GM12865 (cell line): Measurements from ENCODE around the gene FARS2.

Experiments used
- DNase-seq: peaks from one replicate; pipeline ENCODE4 v3.0.0; 2010; ENCODE audit warnings: low read depth
- H3K4me3 ChIP-seq: 2 replicates; pipeline ENCODE4 v1.5.1; 2011; ENCODE audit warnings: mild to moderate bottlenecking, low read depth, low read length, control low read depth
- CTCF ChIP-seq: IDR thresholded peaks from 2 replicates; pipeline ENCODE4 v1.5.1; 2011; ENCODE audit warnings: low read length, control low read depth, low read depth, inconsistent platforms; ENCODE audit not compliant: insufficient read depth; ENCODE audit errors: missing control alignments

The FARS2 gene

GRCh38 chr6:5337573-5337972, 76.3 kb downstream of the FARS2 start:
- DNase-seq, result no peak
- TF ChIP-seq CTCF, result no peak
- peak overlapping the region; percentile 55 for H3K4me3 ChIP-seq

DNA sequence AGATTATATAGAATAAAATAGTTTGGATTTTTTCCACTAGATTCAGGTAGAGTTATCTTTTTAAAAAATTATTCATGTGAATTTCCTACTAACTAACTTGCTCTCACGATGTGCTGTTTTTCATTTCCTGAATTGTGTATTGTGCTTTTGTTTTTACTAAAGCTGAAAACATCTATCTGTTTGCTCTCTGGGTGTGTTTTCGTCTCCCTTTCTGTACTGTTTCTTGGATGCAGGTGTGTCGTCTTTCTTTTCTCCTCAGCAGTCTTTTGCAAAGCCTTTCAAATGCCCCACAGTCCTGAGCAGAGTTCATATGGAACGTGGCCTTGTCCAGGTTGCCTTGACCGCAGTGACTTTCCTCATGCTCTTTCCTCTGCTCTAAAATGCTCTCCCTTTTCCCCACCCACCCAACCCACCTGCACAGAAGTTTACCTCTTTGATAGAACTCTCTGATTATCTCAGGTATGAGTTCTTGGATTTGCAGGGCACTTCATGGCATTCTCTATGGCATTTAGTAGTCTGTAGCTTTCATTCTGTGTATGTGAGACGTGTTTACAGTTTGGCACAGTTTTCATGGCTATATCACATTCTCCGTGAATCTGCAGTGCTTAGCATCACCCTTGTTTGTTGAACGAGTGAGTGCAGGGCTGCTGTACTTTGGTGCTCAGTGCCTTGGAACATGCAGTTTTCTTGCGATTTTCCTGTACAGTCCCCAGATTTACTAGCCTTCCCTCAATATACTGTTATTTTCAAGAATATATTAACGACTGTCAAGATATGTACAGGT, 77.1 kb downstream of the FARS2 start:
- peak overlapping the region; percentile 55 for H3K4me3 ChIP-seq
- DNase-seq, result peak; percentile 77
- TF ChIP-seq CTCF, result no peak

DNA sequence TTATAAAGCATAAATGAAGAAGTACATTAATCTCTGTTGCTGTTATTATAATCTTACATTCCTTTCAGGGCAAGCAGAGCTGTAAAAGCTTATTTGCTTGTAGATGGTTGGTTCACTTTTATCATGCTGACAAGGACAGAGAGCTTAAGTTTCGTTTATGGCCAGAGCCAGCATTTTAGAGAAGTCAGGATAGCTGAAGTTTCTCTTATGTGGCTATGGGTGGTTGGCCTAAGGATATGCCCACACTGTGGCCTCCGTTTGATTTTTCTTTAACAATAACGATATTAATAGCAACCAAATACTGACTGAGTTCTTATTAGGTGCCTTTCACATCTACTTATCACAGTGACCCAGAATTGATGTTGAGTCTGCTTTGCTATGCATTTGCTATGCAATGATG, 78.5 kb downstream of the FARS2 start:
- DNase-seq, result peak; percentile 42
- no peak overlapping the region for H3K4me3 ChIP-seq
- TF ChIP-seq CTCF, result no peak

DNA sequence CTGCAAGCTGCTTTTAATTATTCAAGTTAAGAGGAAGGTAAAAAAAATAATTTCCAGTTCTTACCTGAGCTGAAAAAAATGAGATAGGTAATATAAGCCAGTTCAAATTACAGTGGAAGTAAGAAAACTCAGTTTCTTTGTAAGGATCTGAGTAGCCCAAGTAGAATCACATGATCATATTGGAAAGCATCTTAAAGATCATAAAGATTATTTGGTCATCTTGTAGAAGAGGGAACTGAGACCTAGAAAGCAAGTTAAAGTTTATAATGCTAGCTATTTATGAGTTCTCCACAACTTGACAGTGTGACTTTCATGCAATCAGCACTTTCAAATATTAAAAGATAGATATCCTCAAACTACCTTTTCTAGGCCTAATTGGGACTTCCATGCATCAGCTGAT, 80.5 kb downstream of the FARS2 start:
- no peak for DNase-seq
- H3K4me3 ChIP-seq, result no peak overlapping the region
- TF ChIP-seq CTCF, result no peak

DNA sequence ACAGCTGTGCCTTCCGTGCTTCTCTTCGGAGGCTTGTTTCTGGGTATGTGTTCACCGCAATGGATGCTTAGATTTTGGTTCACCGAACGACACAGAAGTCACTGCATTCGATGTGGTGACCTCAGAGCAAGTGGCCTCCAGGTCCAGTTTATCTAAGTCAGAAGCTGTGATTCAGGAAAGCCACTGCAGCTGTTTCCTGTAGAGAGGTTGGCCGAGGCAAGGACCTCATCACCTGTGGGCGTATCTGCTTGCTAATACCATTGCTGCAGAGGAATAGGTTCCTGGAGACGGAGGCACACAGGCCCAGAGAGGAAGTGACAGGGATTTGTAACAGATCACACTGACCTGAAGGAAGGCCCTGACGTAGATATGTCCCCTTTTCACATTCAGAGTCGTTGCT, 82.7 kb downstream of the FARS2 start:
- no peak for TF ChIP-seq CTCF
- DNase-seq, result no peak
- no peak overlapping the region for H3K4me3 ChIP-seq

DNA sequence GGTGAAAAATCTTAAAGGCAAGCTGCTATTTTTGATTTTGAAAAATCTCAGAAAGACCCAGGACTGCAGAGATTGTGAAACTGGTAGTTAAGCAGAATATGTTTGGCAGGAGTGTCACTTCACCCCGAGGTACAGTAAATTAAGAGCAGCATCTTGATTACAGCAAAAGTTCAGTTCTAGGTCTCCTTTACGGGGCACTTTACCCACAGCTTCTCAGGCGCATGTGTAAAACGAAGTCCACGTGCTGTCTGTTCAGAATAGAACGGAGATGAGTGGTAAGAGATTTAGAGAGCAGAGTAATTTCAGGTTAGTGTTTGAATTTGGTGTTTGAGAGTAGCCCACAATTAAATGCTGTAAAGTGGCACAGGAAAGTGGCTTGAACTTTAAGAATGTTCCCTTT, 84.0 kb downstream of the FARS2 start:
- no peak for TF ChIP-seq CTCF
- no peak overlapping the region for H3K4me3 ChIP-seq
- DNase-seq, result peak; percentile 17

DNA sequence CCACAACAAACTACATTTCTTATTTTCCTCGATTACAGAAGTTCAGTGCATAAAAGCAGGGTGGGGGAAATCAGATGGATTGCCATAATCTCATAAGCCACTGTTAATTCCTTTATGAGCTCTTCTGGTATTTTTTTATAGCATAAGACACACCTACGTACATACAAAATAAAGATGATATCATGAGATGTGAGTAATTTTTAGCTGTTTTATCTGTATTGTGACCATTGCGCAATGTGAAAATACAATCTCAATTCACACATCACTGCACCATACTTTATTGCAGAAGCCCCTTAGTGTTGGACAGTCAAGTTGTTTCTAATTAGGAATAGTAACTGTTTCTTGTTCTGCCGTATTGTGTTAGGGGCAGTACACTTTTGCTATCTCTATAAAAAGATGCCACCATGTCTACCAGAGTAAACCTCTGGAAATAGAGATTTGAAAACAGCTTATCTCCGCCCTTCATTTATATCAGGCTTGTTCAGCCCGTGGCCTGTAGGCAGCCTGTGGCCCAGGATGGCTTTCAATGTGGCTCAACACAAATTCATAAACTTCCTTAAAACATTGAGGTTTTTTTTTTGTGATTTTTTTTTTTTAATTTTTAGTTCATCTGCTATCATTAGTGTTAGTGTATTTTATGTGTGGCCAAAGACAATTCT, 90.4 kb downstream of the FARS2 start:
- H3K4me3 ChIP-seq, result no peak overlapping the region
- no peak for TF ChIP-seq CTCF
- no peak for DNase-seq
